HUES6 (cell line): ENCODE measurements around the gene SRGAP1.

Experiments used
- H3K27ac ChIP-seq: 2 replicates; pipeline ENCODE4 v1.7.0; 2013; ENCODE audit warnings: low read depth, mild to moderate bottlenecking, low read length, inconsistent platforms
- H3K27me3 ChIP-seq: 2 replicates; pipeline ENCODE4 v1.6.1; 2013; ENCODE audit warnings: low read length; ENCODE audit not compliant: control insufficient read depth, insufficient read depth
- H3K36me3 ChIP-seq: 2 replicates; pipeline ENCODE4 v1.6.1; 2013; ENCODE audit warnings: low read length; ENCODE audit not compliant: control insufficient read depth, insufficient read depth
- H3K4me1 ChIP-seq: 2 replicates; pipeline ENCODE4 v1.6.1; 2013; ENCODE audit warnings: low read length; ENCODE audit not compliant: control insufficient read depth, insufficient read depth
- H3K4me3 ChIP-seq: 2 replicates; pipeline ENCODE4 v1.5.1; 2013; ENCODE audit warnings: low read depth, low read length
- H3K9ac ChIP-seq: one replicate; pipeline ENCODE4 v1.6.1; 2013; ENCODE audit warnings: mild to moderate bottlenecking, low read length
- H3K9me3 ChIP-seq: 2 replicates; pipeline ENCODE4 v1.6.1; 2013; ENCODE audit warnings: low read depth, low read length; ENCODE audit not compliant: control insufficient read depth, insufficient read depth

Gene SRGAP1

DNA sequence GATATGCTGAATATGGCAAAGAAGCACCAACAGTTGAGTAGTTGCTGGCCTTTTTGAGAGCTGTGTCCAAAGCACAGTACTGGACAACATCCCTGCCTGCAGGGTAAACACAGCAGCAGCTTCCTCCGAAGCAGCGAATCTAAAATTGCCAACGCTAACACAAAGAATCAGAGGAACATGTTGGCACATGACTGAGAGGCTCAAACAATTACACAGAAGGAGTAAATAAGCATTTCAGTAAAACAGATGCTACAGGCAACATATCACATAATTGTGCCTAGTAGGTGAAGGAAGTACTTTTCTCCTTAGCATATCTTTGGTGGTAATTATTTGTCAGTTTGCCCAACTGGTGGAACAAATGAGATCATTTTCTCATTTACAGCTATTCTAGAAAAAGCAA, 325.5 kb downstream of the SRGAP1 start:
- no peaks in the 10 kb centered on the region for H3K9me3 ChIP-seq
- H3K4me1 ChIP-seq = peaks cover 22% of the 10 kb centered on the region
- no peaks in the 10 kb centered on the region for H3K27me3 ChIP-seq
- no peak overlapping the region for H3K4me3 ChIP-seq
- no peak overlapping the region for H3K9ac ChIP-seq
- H3K36me3 ChIP-seq = no peaks in the 10 kb centered on the region
- no peak overlapping the region for H3K27ac ChIP-seq

DNA sequence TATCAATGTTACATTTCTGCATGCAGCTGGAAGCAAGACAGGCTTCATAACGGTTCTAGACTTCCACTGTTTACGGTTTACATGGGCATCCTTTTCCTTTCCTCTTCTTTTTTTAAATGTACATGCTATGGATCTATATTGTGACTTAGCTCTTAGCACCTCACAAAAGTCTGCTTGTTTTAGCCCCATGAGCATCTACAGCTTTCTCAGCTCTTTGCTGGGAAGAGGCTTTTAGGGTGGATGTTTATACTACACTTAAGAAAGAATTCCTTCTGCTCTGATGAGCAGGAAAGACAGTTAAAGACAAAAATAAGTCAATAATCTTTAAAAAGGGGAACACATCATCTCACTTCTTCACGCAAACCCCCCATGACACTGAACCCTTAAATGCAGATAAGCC, 326.2 kb downstream of the SRGAP1 start:
- no peaks in the 10 kb centered on the region for H3K36me3 ChIP-seq
- no peaks in the 10 kb centered on the region for H3K27me3 ChIP-seq
- H3K9ac ChIP-seq = no peak overlapping the region
- H3K4me1 ChIP-seq = peaks cover 22% of the 10 kb centered on the region
- no peaks in the 10 kb centered on the region for H3K9me3 ChIP-seq
- H3K27ac ChIP-seq = no peak overlapping the region
- H3K4me3 ChIP-seq = no peak overlapping the region

DNA sequence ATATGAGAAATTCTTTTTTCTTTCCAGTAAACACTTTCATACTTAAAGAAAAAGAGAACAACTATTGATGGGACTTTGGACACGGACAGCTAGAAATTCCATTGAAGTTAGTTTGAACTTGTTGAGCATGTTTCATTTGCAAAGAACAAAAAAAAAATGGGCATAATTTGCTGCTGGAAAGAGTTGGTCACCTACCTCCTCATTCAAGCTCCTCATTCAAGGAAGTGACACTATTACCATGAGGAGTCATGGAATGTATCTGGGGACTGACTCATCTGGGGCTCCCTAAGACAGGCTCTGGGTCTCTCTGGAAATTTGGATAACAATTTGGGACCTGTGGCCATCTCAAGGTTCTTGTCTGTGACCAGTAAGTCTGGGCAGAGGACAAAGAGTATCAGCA, 327.2 kb downstream of the SRGAP1 start:
- no peaks in the 10 kb centered on the region for H3K27me3 ChIP-seq
- H3K9ac ChIP-seq = no peak overlapping the region
- H3K4me3 ChIP-seq = no peak overlapping the region
- no peaks in the 10 kb centered on the region for H3K36me3 ChIP-seq
- no peak overlapping the region for H3K27ac ChIP-seq
- peaks cover 22% of the 10 kb centered on the region for H3K4me1 ChIP-seq
- H3K9me3 ChIP-seq = no peaks in the 10 kb centered on the region

DNA sequence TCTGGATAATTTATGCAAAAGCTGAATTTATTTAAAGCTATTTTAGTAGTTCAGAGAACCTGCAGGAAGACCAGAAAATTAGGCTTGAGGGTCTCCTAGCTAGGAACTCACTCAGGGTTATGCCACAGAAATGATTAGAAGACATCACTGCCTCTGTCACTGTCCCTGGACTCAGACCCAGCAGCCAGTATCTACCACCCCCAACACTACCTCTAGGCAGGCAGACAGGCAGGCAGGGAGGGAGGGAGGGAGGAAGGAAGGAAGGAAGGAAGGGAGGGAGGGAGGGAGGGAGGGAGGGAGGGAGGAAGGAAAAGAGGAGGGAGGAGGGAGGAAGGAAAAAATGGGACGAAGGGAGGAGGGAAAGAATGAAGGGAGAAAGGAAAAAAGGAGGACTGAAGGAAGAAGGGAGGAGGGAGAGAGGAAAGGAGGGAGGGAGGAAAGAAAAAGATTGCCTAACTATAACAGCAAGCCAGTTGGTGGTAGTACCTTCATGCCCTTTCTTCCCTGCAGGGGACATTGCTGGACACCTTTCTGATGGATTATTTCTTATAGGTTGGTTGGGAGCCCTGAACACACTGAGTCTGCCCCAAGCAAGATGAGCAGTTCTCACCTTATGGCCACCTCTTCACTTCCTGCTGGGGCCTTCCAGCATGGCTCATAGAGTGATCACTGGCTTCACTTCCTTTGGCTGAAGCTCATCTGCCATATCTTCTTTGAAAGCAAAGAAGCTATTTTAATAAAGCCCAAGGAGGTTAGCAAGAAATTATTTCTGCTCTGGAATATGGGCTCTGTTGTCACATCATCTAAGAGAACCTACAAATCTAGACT, 327.9 kb downstream of the SRGAP1 start:
- H3K27ac ChIP-seq = no peak overlapping the region
- no peak overlapping the region for H3K9ac ChIP-seq
- H3K36me3 ChIP-seq = no peaks in the 10 kb centered on the region
- no peak overlapping the region for H3K4me3 ChIP-seq
- peaks cover 22% of the 10 kb centered on the region for H3K4me1 ChIP-seq
- H3K9me3 ChIP-seq = no peaks in the 10 kb centered on the region
- no peaks in the 10 kb centered on the region for H3K27me3 ChIP-seq

- H3K4me3 ChIP-seq = no peak overlapping the region
- no peak overlapping the region for H3K9ac ChIP-seq
- no peaks in the 10 kb centered on the region for H3K36me3 ChIP-seq
- H3K9me3 ChIP-seq = no peaks in the 10 kb centered on the region
- peaks cover 22% of the 10 kb centered on the region for H3K4me1 ChIP-seq
- H3K27ac ChIP-seq = no peak overlapping the region
- H3K27me3 ChIP-seq = no peaks in the 10 kb centered on the region
Observed at GRCh38 chr12:64173456-64173855, 329.0 kb downstream of the SRGAP1 start.

- H3K36me3 ChIP-seq = no peaks in the 10 kb centered on the region
- H3K27ac ChIP-seq = no peak overlapping the region
- no peaks in the 10 kb centered on the region for H3K27me3 ChIP-seq
- H3K4me1 ChIP-seq = peaks cover 17% of the 10 kb centered on the region
- no peak overlapping the region for H3K4me3 ChIP-seq
- no peak overlapping the region for H3K9ac ChIP-seq
- no peaks in the 10 kb centered on the region for H3K9me3 ChIP-seq
Observed at GRCh38 chr12:64175254-64175945, 330.9 kb downstream of the SRGAP1 start.

GRCh38 chr12:64177001-64177400, 332.5 kb downstream of the SRGAP1 start:
- Histone ChIP-seq H3K4me3 (no peak overlapping the region), H3K9ac (no peak overlapping the region), H3K36me3 (no peaks in the 10 kb centered on the region), H3K27ac (no peak overlapping the region), H3K9me3 (no peaks in the 10 kb centered on the region), H3K4me1 (peaks cover 2% of the 10 kb centered on the region), H3K27me3 (no peaks in the 10 kb centered on the region)

DNA sequence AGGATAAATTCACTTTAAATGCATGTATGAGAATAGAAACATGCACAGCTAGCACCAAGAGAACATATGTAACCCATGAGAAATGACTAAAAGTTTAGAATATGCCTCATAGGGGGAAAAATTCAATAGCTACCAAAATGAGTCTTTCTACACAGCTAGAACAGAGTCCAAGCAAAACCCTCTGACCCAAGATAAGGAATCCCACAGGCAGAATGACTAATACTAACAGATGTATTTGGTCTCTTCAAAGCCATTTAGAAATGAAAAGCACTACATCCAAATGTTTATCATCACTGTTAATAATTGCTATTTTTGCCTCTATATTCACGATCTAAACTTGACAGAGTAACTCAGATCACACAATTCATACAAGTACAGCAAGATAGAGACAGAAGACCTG, 333.6 kb downstream of the SRGAP1 start:
- H3K27ac ChIP-seq = no peak overlapping the region
- no peaks in the 10 kb centered on the region for H3K36me3 ChIP-seq
- no peak overlapping the region for H3K9ac ChIP-seq
- H3K4me1 ChIP-seq = no peaks in the 10 kb centered on the region
- H3K9me3 ChIP-seq = no peaks in the 10 kb centered on the region
- H3K27me3 ChIP-seq = no peaks in the 10 kb centered on the region
- H3K4me3 ChIP-seq = no peak overlapping the region

DNA sequence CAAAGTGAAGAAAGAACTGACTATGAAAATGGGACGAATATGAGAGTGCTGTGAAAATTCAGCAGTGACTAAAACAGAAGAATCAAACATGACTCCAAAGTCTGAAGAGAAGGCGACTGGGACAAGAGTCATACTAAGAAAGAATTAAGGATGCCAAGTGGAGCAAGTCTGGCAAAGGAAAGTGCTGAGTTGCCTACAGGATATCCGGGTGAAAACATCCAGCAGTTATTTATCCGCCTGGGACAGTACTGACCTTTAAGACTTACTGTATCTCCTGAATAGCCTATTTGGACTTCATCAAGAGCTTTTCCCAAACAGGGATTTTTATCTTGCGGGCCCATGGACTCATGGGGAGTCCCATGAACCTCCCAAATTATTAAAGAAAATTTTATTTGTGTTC, 336.5 kb downstream of the SRGAP1 start:
- Histone ChIP-seq H3K36me3 (no peaks in the 10 kb centered on the region), H3K27me3 (no peaks in the 10 kb centered on the region), H3K4me3 (no peak overlapping the region), H3K27ac (no peak overlapping the region), H3K4me1 (no peaks in the 10 kb centered on the region), H3K9ac (no peak overlapping the region), H3K9me3 (no peaks in the 10 kb centered on the region)

DNA sequence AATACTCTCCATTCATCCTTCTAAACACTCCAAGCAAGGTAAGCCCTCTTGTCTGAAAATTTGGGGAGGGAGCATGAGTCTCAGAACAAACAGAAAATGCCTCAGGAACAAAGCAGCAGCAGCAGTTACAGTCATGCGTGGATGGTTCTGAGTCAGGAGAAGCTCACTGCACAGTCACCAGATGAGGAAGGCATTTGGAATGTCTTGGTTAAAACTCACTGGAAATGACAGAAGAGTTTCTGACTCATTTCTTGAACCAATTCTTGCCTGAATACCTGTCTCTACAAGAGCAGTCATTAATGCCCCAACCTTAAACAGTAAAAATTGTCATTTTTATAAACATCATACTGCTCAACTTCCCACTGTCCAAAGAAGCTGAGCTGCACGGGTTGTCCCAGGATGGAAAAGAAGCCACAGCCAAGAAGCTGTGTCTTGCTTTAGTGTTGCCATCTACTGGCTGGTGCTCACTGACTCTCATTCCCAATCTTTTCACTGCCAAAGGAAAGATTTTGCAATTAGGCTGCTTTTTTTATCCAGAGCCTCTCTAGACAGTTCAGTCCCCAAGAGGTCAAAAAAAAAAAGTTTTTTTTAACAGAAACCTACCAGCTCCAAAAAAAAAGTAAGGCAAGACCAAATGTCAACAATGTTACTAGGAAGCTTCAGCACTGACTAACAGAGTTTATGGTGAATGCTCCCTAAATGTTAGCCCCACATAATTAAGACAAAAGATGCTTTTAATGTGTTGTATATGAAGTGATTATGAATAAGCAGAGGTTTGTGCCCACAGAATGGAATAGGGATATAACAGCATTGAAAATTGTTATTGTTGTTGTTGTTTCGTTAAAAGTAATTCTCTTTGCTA, 337.2 kb downstream of the SRGAP1 start:
- Histone ChIP-seq H3K27me3 (no peaks in the 10 kb centered on the region), H3K27ac (no peak overlapping the region), H3K4me1 (no peaks in the 10 kb centered on the region), H3K4me3 (no peak overlapping the region), H3K9me3 (no peaks in the 10 kb centered on the region), H3K9ac (no peak overlapping the region), H3K36me3 (no peaks in the 10 kb centered on the region)

DNA sequence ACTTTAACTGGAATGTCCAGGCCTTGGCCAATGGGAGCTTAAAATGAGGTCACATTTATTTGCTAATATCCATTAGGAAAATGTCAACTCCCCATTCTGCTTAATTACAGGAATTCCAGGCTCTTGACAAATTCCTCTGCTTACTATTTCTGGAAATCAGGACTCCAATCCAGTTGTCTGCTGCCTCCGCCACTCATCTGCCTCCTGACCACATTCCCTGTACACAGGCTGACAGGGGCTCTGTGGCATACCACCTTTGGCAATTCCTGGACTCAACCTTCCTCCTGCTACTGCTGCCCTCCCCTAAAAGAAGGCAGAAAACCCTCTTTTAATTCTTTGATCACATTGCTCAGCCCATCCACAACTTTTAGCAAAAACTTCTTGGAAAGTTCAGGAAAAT, 339.7 kb downstream of the SRGAP1 start:
- Histone ChIP-seq H3K27me3 (no peaks in the 10 kb centered on the region), H3K27ac (no peak overlapping the region), H3K36me3 (no peaks in the 10 kb centered on the region), H3K9me3 (no peaks in the 10 kb centered on the region), H3K4me3 (no peak overlapping the region), H3K9ac (no peak overlapping the region), H3K4me1 (no peaks in the 10 kb centered on the region)
